HUES64 (cell line): Measurements from ENCODE around the gene PAX8.

Experiments
- H3K27ac ChIP-seq: 2 replicates; pipeline ENCODE4 v1.7.0; 2013; ENCODE audit warnings: low read depth, low read length, inconsistent platforms
- H3K27me3 ChIP-seq: 2 replicates; pipeline ENCODE4 v1.6.1; 2013; ENCODE audit warnings: mild to moderate bottlenecking, low read length; ENCODE audit not compliant: insufficient read depth
- H3K36me3 ChIP-seq: 2 replicates; pipeline ENCODE4 v1.6.1; 2013; ENCODE audit warnings: mild to moderate bottlenecking, low read length; ENCODE audit not compliant: insufficient read depth
- H3K4me1 ChIP-seq: 2 replicates; pipeline ENCODE4 v1.6.1; 2013; ENCODE audit warnings: mild to moderate bottlenecking, low read length, moderate library complexity; ENCODE audit not compliant: insufficient read depth
- H3K4me3 ChIP-seq: 2 replicates; pipeline ENCODE4 v1.5.1; 2013; ENCODE audit warnings: mild to moderate bottlenecking, low read length, moderate library complexity
- H3K9ac ChIP-seq: 2 replicates; pipeline ENCODE4 v1.6.1; 2013; ENCODE audit warnings: mild to moderate bottlenecking, low read depth, low read length
- H3K9me3 ChIP-seq: 2 replicates; pipeline ENCODE4 v1.6.1; 2013; ENCODE audit warnings: low read depth, low read length; ENCODE audit not compliant: insufficient read depth
- WGBS: fragments of 150-250, 120-280 bp; methylation state at CpG from one replicate; pipeline ENCODE4 v1.1.7; 2013; ENCODE audit warnings: missing lambda C conversion rate; 5-methylcytosine and 5-hydroxymethylcytosine counted together

PAX8 gene

GRCh38 chr2:113184531-113185230 lies 94.0 kb downstream of the PAX8 start:
- WGBS = 94% methylated on average over 8 of the region's 8 CpGs
- Histone ChIP-seq H3K4me1 (no peaks in the 10 kb centered on the region), H3K27ac (no peak overlapping the region), H3K4me3 (no peak overlapping the region), H3K27me3 (no peaks in the 10 kb centered on the region), H3K9ac (no peak overlapping the region), H3K36me3 (no peaks in the 10 kb centered on the region), H3K9me3 (no peaks in the 10 kb centered on the region)

GRCh38 chr2:113183703-113184102 lies 95.0 kb downstream of the PAX8 start:
- H3K27me3 ChIP-seq = no peaks in the 10 kb centered on the region
- H3K9ac ChIP-seq = no peak overlapping the region
- no peak overlapping the region for H3K4me3 ChIP-seq
- WGBS = 84% methylated on average over 2 of the region's 2 CpGs
- no peak overlapping the region for H3K27ac ChIP-seq
- no peaks in the 10 kb centered on the region for H3K36me3 ChIP-seq
- no peaks in the 10 kb centered on the region for H3K9me3 ChIP-seq
- no peaks in the 10 kb centered on the region for H3K4me1 ChIP-seq

GRCh38 chr2:113183264-113183663 lies 95.5 kb downstream of the PAX8 start:
- Histone ChIP-seq H3K27ac (no peak overlapping the region), H3K9ac (no peak overlapping the region), H3K9me3 (no peaks in the 10 kb centered on the region), H3K4me3 (no peak overlapping the region), H3K36me3 (no peaks in the 10 kb centered on the region), H3K4me1 (no peaks in the 10 kb centered on the region), H3K27me3 (no peaks in the 10 kb centered on the region)
- WGBS = 92% methylated on average over 8 of the region's 8 CpGs

GRCh38 chr2:113182471-113183260 lies 96.1 kb downstream of the PAX8 start:
- no peaks in the 10 kb centered on the region for H3K36me3 ChIP-seq
- H3K4me3 ChIP-seq = no peak overlapping the region
- no peaks in the 10 kb centered on the region for H3K27me3 ChIP-seq
- 94% methylated on average over 15 of the region's 15 CpGs for WGBS
- H3K27ac ChIP-seq = no peak overlapping the region
- H3K9ac ChIP-seq = no peak overlapping the region
- no peaks in the 10 kb centered on the region for H3K4me1 ChIP-seq
- no peaks in the 10 kb centered on the region for H3K9me3 ChIP-seq

GRCh38 chr2:113181258-113182051 lies 97.3 kb downstream of the PAX8 start:
- Histone ChIP-seq H3K4me1 (no peaks in the 10 kb centered on the region), H3K27me3 (no peaks in the 10 kb centered on the region), H3K9ac (no peak overlapping the region), H3K36me3 (no peaks in the 10 kb centered on the region), H3K27ac (no peak overlapping the region), H3K9me3 (no peaks in the 10 kb centered on the region), H3K4me3 (no peak overlapping the region)
- WGBS = 87% methylated on average over 8 of the region's 8 CpGs

GRCh38 chr2:113180131-113180946 lies 98.4 kb downstream of the PAX8 start:
- Histone ChIP-seq H3K27me3 (no peaks in the 10 kb centered on the region), H3K27ac (no peak overlapping the region), H3K9me3 (no peaks in the 10 kb centered on the region), H3K4me3 (no peak overlapping the region), H3K4me1 (0 out of 2 replicates have a peak, but pooled peaks cover 2% of the 10 kb centered on the region), H3K9ac (no peak overlapping the region), H3K36me3 (no peaks in the 10 kb centered on the region)
- WGBS = 59% methylated on average over 15 of the region's 17 CpGs

GRCh38 chr2:113179446-113180045 lies 99.2 kb downstream of the PAX8 start:
- H3K36me3 ChIP-seq = no peaks in the 10 kb centered on the region

GRCh38 chr2:113178891-113179290 lies 99.8 kb downstream of the PAX8 start:
- no peak overlapping the region for H3K9ac ChIP-seq
- 0 out of 2 replicates have a peak, but pooled peaks cover 3% of the 10 kb centered on the region for H3K4me1 ChIP-seq
- H3K36me3 ChIP-seq = no peaks in the 10 kb centered on the region
- H3K4me3 ChIP-seq = no peak overlapping the region
- H3K9me3 ChIP-seq = no peaks in the 10 kb centered on the region
- no peak overlapping the region for H3K27ac ChIP-seq
- 92% methylated on average over 4 of the region's 4 CpGs for WGBS
- H3K27me3 ChIP-seq = no peaks in the 10 kb centered on the region

More at GRCh38 chr2:113179446-113180045, 99.2 kb downstream of the PAX8 start:
- no peak overlapping the region for H3K27ac ChIP-seq
- H3K4me3 ChIP-seq = no peak overlapping the region
- 92% methylated on average over 8 of the region's 8 CpGs for WGBS
- H3K9ac ChIP-seq = no peak overlapping the region
- H3K9me3 ChIP-seq = no peaks in the 10 kb centered on the region
- no peaks in the 10 kb centered on the region for H3K27me3 ChIP-seq
- H3K4me1 ChIP-seq = 0 out of 2 replicates have a peak, but pooled peaks cover 3% of the 10 kb centered on the region

GRCh38 chr2:113178069-113178746 lies 100.5 kb downstream of the PAX8 start:
- no peak overlapping the region for H3K4me3 ChIP-seq
- H3K9me3 ChIP-seq = no peaks in the 10 kb centered on the region
- no peaks in the 10 kb centered on the region for H3K27me3 ChIP-seq
- H3K4me1 ChIP-seq = peaks cover 6% of the 10 kb centered on the region; the same call in 1 of the 2 replicates
- 94% methylated on average over 10 of the region's 11 CpGs for WGBS
- H3K36me3 ChIP-seq = no peaks in the 10 kb centered on the region
- H3K9ac ChIP-seq = no peak overlapping the region
- no peak overlapping the region for H3K27ac ChIP-seq
